Stimulated activated CD4-positive, alpha-beta T cell treated with anti-CD3 and anti-CD28 coated beads, Interleukin-2, amount 100 ng/mL, for 24 hours (primary cell): Measurements from ENCODE around the gene BATF2.

Source experiments
- DNase-seq, 2 donors: peaks; one replicate each; pipeline ENCODE4 v3.0.0-alpha.2; 2020

The BATF2 gene

GRCh38 chr11:64960719-64961118 lies 36.1 kb downstream of the BATF2 start:
- no peak for DNase-seq

- DNase-seq = no peak
Observed at GRCh38 chr11:64959498-64959897, 37.3 kb downstream of the BATF2 start.

GRCh38 chr11:64954201-64954600 lies 42.6 kb downstream of the BATF2 start:
- DNase-seq = no peak

- DNase-seq = no peak
Observed at GRCh38 chr11:64951529-64951928, 45.2 kb downstream of the BATF2 start.

GRCh38 chr11:64947208-64947814 lies 49.5 kb downstream of the BATF2 start:
- no peak for DNase-seq
